Measurements from ENCODE around the gene MAP2. TPM values are rescaled to one million over a fixed set of nuclear protein-coding genes. Genes with fewer than 3 reads are reported as not detected.

MAP2 gene
- total RNA-seq, 3 donors from 2014 or later: 8.2 to 18.6 (median 11.5) TPM

DNA sequence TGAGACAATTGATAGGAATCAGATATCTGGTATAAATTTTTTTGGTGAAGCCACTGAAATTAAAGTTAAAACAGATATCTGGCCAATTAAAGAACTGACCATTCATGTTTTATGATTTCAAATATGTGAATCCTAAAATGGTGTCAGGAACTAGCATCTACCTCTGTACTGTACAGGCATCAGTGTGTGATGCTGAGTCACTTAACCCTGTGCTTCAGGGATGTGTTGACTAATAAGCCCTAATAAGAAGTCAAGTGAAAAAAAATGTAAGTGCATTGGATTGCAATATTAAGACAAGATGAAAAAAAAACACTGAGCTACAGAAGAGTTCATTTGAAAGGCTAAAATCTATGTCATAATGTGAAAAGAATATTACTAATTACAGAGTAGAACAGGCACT lies 338.7 kb downstream of the MAP2 start:
- no peak overlapping the region for H3K27ac ChIP-seq
- H3K36me3 ChIP-seq: no peaks in the 10 kb centered on the region
- no peaks in the 10 kb centered on the region for H3K4me1 ChIP-seq
- no peak for DNase-seq (ENCODE audit: low spot score in 2 of 2)
- TF ChIP-seq POLR2A (IDR thresholded peaks at IDR 0.05) (no peak), POLR2AphosphoS5 (IDR thresholded peaks at IDR 0.05) (no peak)
- TF ChIP-seq, protein P1, sequence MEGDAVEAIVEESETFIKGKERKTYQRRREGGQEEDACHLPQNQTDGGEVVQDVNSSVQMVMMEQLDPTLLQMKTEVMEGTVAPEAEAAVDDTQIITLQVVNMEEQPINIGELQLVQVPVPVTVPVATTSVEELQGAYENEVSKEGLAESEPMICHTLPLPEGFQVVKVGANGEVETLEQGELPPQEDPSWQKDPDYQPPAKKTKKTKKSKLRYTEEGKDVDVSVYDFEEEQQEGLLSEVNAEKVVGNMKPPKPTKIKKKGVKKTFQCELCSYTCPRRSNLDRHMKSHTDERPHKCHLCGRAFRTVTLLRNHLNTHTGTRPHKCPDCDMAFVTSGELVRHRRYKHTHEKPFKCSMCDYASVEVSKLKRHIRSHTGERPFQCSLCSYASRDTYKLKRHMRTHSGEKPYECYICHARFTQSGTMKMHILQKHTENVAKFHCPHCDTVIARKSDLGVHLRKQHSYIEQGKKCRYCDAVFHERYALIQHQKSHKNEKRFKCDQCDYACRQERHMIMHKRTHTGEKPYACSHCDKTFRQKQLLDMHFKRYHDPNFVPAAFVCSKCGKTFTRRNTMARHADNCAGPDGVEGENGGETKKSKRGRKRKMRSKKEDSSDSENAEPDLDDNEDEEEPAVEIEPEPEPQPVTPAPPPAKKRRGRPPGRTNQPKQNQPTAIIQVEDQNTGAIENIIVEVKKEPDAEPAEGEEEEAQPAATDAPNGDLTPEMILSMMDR (IDR thresholded peaks at IDR 0.05): no peak
- H3K27me3 ChIP-seq: no peaks in the 10 kb centered on the region
- intact Hi-C loops (cut with DNase I; ENCODE audit: low total_unique reads): no loop called here
- H3K9me3 ChIP-seq: peaks cover 0 to 4% of the 10 kb centered on the region in 2 donors
- no peak overlapping the region for H3K4me3 ChIP-seq

DNA sequence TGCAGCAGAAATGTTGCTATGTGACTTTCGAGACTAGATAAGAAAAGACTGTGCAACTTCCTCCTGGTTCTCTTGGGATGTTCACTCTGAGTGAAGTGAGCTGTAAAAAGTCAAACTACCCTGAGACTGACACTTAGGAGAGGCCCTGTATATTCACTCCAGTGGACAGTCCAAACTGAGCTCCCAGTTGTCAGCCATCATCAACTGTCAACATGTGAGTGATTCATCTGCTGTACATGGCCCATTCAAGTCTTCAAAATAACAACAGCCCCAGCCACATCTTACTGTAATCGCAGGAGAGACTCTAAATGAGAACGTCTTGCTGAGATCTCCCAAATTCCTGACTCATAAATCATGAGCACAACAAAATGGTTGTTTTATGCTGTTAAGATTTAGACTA lies 339.3 kb downstream of the MAP2 start:
- H3K27me3 ChIP-seq: no peaks in the 10 kb centered on the region
- intact Hi-C loops (cut with DNase I; ENCODE audit: low total_unique reads): no loop called here

DNA sequence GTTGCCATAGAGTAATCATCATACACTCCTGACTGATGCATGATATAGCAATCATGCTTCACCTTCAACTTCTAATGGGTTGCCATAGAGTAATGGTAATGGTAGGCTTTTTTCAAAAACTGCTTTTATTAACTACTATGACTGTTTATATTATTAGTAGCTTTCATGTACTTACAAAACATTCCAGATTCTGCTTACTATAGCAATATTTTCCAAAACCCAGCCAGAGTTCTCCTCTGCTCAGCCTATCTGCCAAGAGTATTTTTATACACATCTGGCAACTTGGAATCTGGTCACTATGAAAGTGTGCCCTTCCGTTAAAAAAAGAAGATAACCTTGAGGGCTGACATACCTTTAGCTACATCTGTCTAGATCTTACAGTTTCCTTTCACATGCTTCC lies 342.8 kb downstream of the MAP2 start:
- no peak for DNase-seq (ENCODE audit: low spot score in 2 of 2)
- intact Hi-C loops (cut with DNase I; ENCODE audit: low total_unique reads): no loop called here
- no peaks in the 10 kb centered on the region for H3K36me3 ChIP-seq
- H3K27me3 ChIP-seq: peaks cover 0 to 4% of the 10 kb centered on the region in 2 donors
- no peaks in the 10 kb centered on the region for H3K9me3 ChIP-seq
- no peak overlapping the region for H3K4me3 ChIP-seq
- no peak overlapping the region for H3K27ac ChIP-seq
- TF ChIP-seq POLR2AphosphoS5 (IDR thresholded peaks at IDR 0.05): no peak
- TF ChIP-seq, protein P1 (IDR thresholded peaks at IDR 0.05): no peak
- TF ChIP-seq POLR2A (IDR thresholded peaks at IDR 0.05): no peak
- H3K4me1 ChIP-seq: no peaks in the 10 kb centered on the region

More for the DNA sequence above, 339.3 kb downstream of the MAP2 start:
- Histone ChIP-seq H3K4me1 (no peaks in the 10 kb centered on the region), H3K9me3 (peaks cover 0 to 4% of the 10 kb centered on the region in 2 donors), H3K4me3 (no peak overlapping the region), H3K27ac (no peak overlapping the region), H3K36me3 (no peaks in the 10 kb centered on the region)
- no peak for DNase-seq (ENCODE audit: low spot score in 2 of 2)
- no peak for TF ChIP-seq POLR2A (IDR thresholded peaks at IDR 0.05)
- no peak for TF ChIP-seq POLR2AphosphoS5 (IDR thresholded peaks at IDR 0.05)
- TF ChIP-seq, protein P1 (IDR thresholded peaks at IDR 0.05): no peak

DNA sequence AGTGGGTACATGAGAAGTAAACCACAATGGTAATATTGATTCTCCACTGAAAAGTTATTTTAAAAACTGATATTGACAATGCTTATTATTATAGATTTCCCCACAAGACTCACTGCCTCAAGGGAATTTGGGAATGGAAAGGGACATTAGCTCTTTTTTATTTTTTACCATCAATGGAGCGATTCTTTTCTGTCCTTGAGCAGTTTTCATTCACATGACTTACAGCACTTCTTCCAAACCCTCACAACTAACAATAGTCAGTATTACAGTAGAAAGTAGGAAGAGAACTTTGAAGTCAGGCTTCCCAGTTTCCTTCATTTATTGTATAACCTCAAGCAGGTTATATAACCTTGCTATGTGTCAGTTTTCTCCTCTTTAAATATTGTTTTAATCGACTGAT lies 343.5 kb downstream of the MAP2 start:
- no peak overlapping the region for H3K27ac ChIP-seq
- DNase-seq (ENCODE audit: low spot score in 2 of 2): no peak
- no peaks in the 10 kb centered on the region for H3K9me3 ChIP-seq
- TF ChIP-seq POLR2AphosphoS5 (IDR thresholded peaks at IDR 0.05) (no peak), POLR2A (IDR thresholded peaks at IDR 0.05) (no peak)
- TF ChIP-seq, protein P1 (IDR thresholded peaks at IDR 0.05): no peak
- intact Hi-C loops (cut with DNase I; ENCODE audit: low total_unique reads): no loop called here
- no peaks in the 10 kb centered on the region for H3K4me1 ChIP-seq
- H3K27me3 ChIP-seq: peaks cover 0 to 4% of the 10 kb centered on the region in 2 donors
- H3K4me3 ChIP-seq: no peak overlapping the region
- no peaks in the 10 kb centered on the region for H3K36me3 ChIP-seq

DNA sequence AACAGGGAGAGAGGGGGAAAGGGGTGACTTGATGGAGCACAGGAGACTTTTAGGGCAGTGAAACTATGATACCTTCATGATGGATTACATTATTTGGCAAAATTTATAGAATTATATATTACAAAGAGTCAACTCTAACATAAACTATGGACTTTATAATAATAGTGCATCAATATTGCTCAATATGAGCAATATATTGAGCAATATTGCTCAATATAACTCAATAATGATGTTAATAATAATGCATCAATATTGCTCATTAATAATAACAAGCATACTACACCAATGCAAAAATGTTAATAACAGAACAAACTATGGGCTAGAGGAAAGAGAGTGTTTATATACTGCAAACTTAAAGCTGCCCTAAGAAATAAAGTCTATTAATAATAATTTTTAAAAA lies 344.7 kb downstream of the MAP2 start:
- DNase-seq (ENCODE audit: low spot score in 2 of 2): no peak
- no peaks in the 10 kb centered on the region for H3K9me3 ChIP-seq
- H3K36me3 ChIP-seq: no peaks in the 10 kb centered on the region
- H3K27me3 ChIP-seq: peaks cover 0 to 4% of the 10 kb centered on the region in 2 donors
- no peak overlapping the region for H3K4me3 ChIP-seq
- TF ChIP-seq, protein P1 (IDR thresholded peaks at IDR 0.05): no peak
- TF ChIP-seq POLR2A (IDR thresholded peaks at IDR 0.05) (no peak), POLR2AphosphoS5 (IDR thresholded peaks at IDR 0.05) (no peak)
- no peaks in the 10 kb centered on the region for H3K4me1 ChIP-seq
- intact Hi-C loops (cut with DNase I; ENCODE audit: low total_unique reads): no loop called here
- H3K27ac ChIP-seq: no peak overlapping the region
